ENCODE measurements around the gene MST1. TPM values are rescaled to one million over a fixed set of nuclear protein-coding genes. Genes with fewer than 3 reads are reported as not detected.

MST1 gene
- total RNA-seq, 1 donor from 2014 or later = 5.5 TPM

DNA sequence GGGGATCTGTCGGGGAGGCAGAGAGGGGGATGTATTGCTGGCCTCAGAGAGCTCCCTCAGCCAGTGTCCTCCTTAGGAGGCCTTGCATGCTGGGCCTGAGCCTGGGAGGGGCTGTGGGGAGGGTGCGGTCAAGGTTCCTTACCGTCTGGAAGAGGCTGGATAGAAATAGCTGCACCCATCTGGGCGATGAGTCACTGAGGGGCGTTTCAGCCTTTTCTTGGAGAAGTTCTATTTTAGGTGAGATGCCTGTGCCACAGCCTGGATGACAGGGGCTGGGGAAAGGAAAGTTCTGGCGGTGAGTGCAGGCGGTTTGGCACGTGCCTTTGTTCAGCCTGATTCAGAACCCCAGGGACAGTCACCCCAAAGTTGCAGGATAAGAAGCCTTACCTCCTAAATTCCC, 50.8 kb downstream of the MST1 start:
- DNase-seq (ENCODE audit: low read depth) = no peak
- no peak overlapping the region for H3K4me3 ChIP-seq (ENCODE audit: low read depth, low read length)
- TF ChIP-seq, protein P1, sequence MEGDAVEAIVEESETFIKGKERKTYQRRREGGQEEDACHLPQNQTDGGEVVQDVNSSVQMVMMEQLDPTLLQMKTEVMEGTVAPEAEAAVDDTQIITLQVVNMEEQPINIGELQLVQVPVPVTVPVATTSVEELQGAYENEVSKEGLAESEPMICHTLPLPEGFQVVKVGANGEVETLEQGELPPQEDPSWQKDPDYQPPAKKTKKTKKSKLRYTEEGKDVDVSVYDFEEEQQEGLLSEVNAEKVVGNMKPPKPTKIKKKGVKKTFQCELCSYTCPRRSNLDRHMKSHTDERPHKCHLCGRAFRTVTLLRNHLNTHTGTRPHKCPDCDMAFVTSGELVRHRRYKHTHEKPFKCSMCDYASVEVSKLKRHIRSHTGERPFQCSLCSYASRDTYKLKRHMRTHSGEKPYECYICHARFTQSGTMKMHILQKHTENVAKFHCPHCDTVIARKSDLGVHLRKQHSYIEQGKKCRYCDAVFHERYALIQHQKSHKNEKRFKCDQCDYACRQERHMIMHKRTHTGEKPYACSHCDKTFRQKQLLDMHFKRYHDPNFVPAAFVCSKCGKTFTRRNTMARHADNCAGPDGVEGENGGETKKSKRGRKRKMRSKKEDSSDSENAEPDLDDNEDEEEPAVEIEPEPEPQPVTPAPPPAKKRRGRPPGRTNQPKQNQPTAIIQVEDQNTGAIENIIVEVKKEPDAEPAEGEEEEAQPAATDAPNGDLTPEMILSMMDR (conservative IDR thresholded peaks at IDR 0.05; ENCODE audit: low read depth, low read length) = no peak

DNA sequence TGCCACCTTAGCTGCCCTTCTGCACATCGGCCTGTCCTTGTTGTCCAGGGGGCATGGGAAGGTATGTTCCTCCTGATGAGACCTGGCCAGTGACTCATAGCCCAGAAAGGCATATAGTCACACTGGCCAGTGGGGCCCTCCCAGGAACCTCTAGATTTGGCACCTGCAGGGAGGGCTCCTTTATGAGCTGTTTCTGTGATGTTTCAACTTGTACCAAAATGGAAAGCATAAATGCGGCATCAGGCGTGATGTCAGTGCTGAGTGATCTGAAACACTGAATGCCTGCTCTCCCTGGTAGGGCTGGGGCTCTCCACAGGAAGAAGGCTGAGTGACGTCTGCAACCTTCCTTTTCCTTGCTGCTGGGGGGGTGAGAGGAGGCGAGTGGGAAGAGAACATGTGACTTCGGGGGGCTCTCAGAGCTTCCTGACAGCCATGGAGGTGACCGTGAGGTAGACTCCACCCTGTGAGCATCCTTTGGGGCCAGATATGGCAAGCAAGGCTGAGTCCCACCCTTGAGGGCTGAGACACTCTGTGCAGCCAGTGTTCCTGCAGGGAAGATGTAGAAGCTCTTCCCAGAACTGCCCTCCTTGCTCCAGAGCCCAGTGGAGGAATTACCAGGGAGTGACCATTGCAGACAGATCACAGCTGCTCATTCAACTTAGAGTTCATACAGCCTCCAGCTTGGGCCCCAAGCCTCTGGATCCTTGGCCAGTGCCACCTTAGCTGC, 52.2 kb downstream of the MST1 start:
- TF ChIP-seq, protein P1 (conservative IDR thresholded peaks at IDR 0.05; ENCODE audit: low read depth, low read length) = no peak
- no peak for DNase-seq (ENCODE audit: low read depth)
- H3K4me3 ChIP-seq (ENCODE audit: low read depth, low read length) = no peak overlapping the region

GRCh38 chr3:49634736-49635135, 54.5 kb downstream of the MST1 start:
- DNase-seq (ENCODE audit: low read depth) = no peak
- TF ChIP-seq, protein P1 (conservative IDR thresholded peaks at IDR 0.05; ENCODE audit: low read depth, low read length) = no peak
- H3K4me3 ChIP-seq (ENCODE audit: low read depth, low read length) = no peak overlapping the region

Other genes with a start within 250 kb of the MST1 start
- gene DAG1, start 219.2 kb downstream of the MST1 start, total RNA-seq = 43.6 and 77.2 TPM in 2 replicates
- under 0.01 and 0.46 TPM in 2 replicates for gene BSN, start 135.0 kb downstream of the MST1 start, total RNA-seq
- gene APEH, start 15.1 kb downstream of the MST1 start, total RNA-seq = 126 and 199 TPM in 2 replicates
- 18.0 and 19.0 TPM in 2 replicates for gene RNF123, start 83 bp upstream of the MST1 start, total RNA-seq
- 0.07 and 0.86 TPM in 2 replicates for gene AMIGO3, start 30.2 kb upstream of the MST1 start, total RNA-seq
- gene GMPPB, start 34.5 kb upstream of the MST1 start, total RNA-seq = 50.4 and 88.9 TPM in 2 replicates
- 27.5 and 30.7 TPM in 2 replicates for gene IP6K1, start 97.1 kb upstream of the MST1 start, total RNA-seq
- gene CDHR4, start 110.4 kb upstream of the MST1 start, total RNA-seq = not detected in 2 replicates
- gene INKA1, start 113.8 kb upstream of the MST1 start, total RNA-seq = 2.5 TPM in 1 of 2 replicates, not detected in the other
- gene UBA7, start 124.5 kb upstream of the MST1 start, total RNA-seq = 2.4 and 12.2 TPM in 2 replicates
- gene TRAIP, start 167.1 kb upstream of the MST1 start, total RNA-seq = 17.1 and 18.9 TPM in 2 replicates
- not detected in 2 replicates for gene CAMKV, start 180.4 kb upstream of the MST1 start, total RNA-seq
- 5.3 and 5.6 TPM in 2 replicates for gene MST1R, start 214.4 kb upstream of the MST1 start, total RNA-seq
- gene MON1A, start 240.3 kb upstream of the MST1 start, total RNA-seq = 9.1 and 17.9 TPM in 2 replicates